Naive B cell (primary cell): ENCODE measurements around the gene TIPARP. TPM values are rescaled to one million over a fixed set of nuclear protein-coding genes. Genes with fewer than 3 reads are reported as not detected.
A peak's percentile ranks its signal among the peaks of the same experiment; 100 is the strongest.

Source experiments
- ATAC-seq, 2 donors: fragments of 150-1000 bp; cut with Tn5 transposase; 2 replicates each; pipeline ENCODE4 v1.10.0; 2021; ENCODE audit warnings: low read depth in 2 of 2, mild to moderate bottlenecking in 2 of 2, moderate library complexity in 2 of 2
- DNase-seq: peaks from one replicate; pipeline ENCODE4 v3.0.0; 2022
- H3K27ac Mint-ChIP-seq, 6 donors: one replicate each; pipeline ENCODE4 v1.8.0; 2020 to 2022; ENCODE audit warnings: mild to moderate bottlenecking in 6 of 6, mixed read lengths in 6 of 6, moderate library complexity in 5 of 6, inconsistent platforms in 2 of 6
- H3K27me3 Mint-ChIP-seq, 3 donors: one replicate each; pipeline ENCODE4 v1.8.0; 2021 to 2022; ENCODE audit warnings: mixed read lengths in 3 of 3, mild to moderate bottlenecking in 1 of 3
- H3K36me3 Mint-ChIP-seq, 2 donors: one replicate each; pipeline ENCODE4 v1.8.0; 2020 to 2022; ENCODE audit warnings: mixed read lengths in 2 of 2, inconsistent platforms in 1 of 2, mild to moderate bottlenecking in 1 of 2
- H3K4me1 Mint-ChIP-seq, 3 donors: one replicate each; pipeline ENCODE4 v1.8.0; 2020 to 2022; ENCODE audit warnings: mixed read lengths in 3 of 3, inconsistent platforms in 1 of 3, mild to moderate bottlenecking in 1 of 3, moderate library complexity in 1 of 3
- H3K4me3 Mint-ChIP-seq, 8 donors: one replicate each; pipeline ENCODE4 v1.8.0; 2020 to 2022; ENCODE audit warnings: mild to moderate bottlenecking in 8 of 8, mixed read lengths in 8 of 8, moderate library complexity in 8 of 8, inconsistent platforms in 2 of 8
- H3K9me3 Mint-ChIP-seq, 7 donors: one replicate each; pipeline ENCODE4 v1.8.0; 2020 to 2022; ENCODE audit warnings: mixed read lengths in 7 of 7, mild to moderate bottlenecking in 5 of 7, inconsistent platforms in 2 of 7, moderate library complexity in 1 of 7
- polyA plus RNA-seq, 6 donors: library from polyadenylated mRNA; unstranded; fragments of 300-500 nt; fragmentation: Illumina TruSeq; gene quantifications; one replicate each; pipeline ENCODE4 v1.2.3, GENCODE V29; 2021; ENCODE audit warnings: low read depth in 6 of 6

TIPARP gene, protein sequence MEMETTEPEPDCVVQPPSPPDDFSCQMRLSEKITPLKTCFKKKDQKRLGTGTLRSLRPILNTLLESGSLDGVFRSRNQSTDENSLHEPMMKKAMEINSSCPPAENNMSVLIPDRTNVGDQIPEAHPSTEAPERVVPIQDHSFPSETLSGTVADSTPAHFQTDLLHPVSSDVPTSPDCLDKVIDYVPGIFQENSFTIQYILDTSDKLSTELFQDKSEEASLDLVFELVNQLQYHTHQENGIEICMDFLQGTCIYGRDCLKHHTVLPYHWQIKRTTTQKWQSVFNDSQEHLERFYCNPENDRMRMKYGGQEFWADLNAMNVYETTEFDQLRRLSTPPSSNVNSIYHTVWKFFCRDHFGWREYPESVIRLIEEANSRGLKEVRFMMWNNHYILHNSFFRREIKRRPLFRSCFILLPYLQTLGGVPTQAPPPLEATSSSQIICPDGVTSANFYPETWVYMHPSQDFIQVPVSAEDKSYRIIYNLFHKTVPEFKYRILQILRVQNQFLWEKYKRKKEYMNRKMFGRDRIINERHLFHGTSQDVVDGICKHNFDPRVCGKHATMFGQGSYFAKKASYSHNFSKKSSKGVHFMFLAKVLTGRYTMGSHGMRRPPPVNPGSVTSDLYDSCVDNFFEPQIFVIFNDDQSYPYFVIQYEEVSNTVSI
- polyA plus RNA-seq: 10 to 100 TPM in 5 of 6 donors, 1 to 10 TPM in 1; 9.9 to 19.5 (median 16.0) TPM

DNA sequence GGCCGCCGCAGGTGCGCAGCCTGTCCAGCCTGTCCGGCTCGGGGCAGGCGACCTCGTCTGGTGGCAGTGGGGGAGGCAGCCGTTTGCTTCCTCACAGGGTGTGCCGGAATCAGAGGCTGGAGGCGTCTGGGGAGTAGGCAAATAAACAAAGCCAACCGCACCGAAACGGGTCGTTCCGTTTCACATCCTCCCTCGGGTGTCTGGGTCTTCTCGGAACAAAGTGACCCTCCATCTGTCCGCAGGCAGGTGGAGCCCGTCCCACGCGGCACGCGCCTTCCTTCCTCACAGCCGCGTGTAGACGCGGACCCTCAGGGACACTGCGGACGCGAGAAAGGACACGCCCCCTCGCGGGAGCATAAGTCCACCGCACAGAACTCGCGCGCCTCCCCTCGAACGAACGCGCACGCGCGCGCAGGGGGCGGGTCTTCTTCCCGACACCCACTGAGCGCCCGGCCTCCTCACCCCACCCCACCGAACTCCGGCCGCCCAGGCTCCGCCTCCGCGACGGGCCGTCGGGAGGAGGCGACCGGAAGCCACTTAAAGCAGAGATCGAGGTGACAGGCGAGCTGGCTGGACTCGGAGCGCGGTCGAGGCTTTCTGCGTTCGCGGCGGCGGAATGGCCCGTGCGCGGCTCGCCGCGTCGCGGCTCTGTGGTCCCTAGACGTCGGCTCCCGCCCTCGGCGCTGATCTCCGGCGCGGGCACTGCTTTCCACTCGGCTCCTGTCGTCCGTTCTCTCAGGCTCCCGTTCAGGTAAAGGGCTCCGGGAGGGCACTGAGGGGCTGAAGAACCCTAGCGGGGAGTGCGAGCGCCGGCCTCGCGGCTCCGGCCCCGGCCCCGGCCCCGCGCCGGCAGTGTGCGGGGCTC lies at the start of gene TIPARP:
Gene TIPARP (plus strand): TSS at position 545 of the 865 bp plus-strand sequence. CDS start 3,108 bp downstream, outside the sequence.
- ATAC-seq: peak; percentile 75 to 78

DNA sequence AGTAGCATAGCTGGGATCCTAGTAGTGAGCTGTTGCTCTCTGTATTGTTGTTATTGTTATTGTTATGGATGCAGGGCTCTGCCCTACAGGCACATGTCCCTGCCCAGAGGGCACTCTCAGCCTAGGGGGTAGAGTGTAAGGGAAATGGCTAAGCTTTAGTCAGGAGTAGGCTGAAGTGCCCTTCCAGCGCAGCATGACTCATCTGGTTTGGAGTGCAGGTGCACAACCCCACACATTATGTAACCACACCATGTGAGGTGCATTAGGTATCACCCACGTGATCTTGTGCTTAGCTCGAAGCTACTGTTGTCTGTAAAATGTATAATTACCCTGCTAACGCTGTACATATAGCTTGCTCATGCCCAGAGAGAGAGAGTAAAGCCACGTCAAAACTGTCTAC lies 48.3 kb upstream of the TIPARP start:
- Mint-ChIP-seq H3K27me3 (peaks cover 0 to 6% (median 3%) of the 10 kb centered on the region in 3 donors), H3K27ac (no peak overlapping the region), H3K9me3 (no peaks in the 10 kb centered on the region), H3K36me3 (no peaks in the 10 kb centered on the region), H3K4me1 (no peaks in the 10 kb centered on the region), H3K4me3 (no peak overlapping the region)
- DNase-seq: no peak
- ATAC-seq: no peak

More for the DNA sequence above, at the start of gene TIPARP:
- Mint-ChIP-seq H3K27me3 (no peaks in the 10 kb centered on the region), H3K27ac (peak within 1 kb of the TSS; percentile 95 to 99 (median 98)), H3K4me3 (peak within 1 kb of the TSS; percentile 93 to 98 (median 96)), H3K9me3 (no peaks in the 10 kb centered on the region), H3K4me1 (peaks cover 32 to 45% (median 34%) of the 10 kb centered on the region in 3 donors), H3K36me3 (peaks cover 7 to 9% of the 10 kb centered on the region in 2 donors)
- DNase-seq: peak; percentile 100

DNA sequence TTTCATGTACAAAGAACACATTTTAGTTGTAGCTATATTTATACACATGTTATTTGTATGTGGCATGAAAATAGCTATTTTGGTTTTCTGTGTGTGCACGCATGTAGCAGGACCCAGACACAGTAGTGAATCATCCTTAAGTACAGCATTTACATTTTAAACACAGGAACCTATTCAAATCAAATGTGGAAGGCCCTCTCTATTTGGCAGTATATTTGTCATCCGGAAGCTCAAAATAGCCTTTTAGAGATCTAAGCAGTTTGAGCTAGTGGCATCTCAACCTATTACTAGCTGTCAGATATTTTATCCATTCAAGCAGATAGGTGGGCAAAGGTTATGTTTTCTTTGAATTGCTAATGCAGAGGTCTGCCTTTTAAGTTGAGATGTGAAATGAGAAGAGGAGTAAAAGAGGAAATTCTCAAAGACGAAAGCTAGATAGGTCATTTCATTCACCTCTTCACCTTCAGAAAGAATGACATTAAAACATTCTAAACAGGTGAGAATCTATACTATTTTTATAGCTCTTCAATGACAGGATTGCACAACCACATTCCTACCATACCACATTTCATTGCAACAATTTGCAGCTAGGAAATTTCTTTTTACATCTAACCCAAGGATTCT lies 46.3 kb upstream of the TIPARP start:
- Mint-ChIP-seq H3K4me1 (no peaks in the 10 kb centered on the region), H3K9me3 (no peaks in the 10 kb centered on the region), H3K27ac (no peak overlapping the region), H3K27me3 (peaks cover 0 to under 1% (median 0%) of the 10 kb centered on the region in 3 donors), H3K4me3 (no peak overlapping the region), H3K36me3 (no peaks in the 10 kb centered on the region)
- DNase-seq: no peak
- ATAC-seq: no peak

DNA sequence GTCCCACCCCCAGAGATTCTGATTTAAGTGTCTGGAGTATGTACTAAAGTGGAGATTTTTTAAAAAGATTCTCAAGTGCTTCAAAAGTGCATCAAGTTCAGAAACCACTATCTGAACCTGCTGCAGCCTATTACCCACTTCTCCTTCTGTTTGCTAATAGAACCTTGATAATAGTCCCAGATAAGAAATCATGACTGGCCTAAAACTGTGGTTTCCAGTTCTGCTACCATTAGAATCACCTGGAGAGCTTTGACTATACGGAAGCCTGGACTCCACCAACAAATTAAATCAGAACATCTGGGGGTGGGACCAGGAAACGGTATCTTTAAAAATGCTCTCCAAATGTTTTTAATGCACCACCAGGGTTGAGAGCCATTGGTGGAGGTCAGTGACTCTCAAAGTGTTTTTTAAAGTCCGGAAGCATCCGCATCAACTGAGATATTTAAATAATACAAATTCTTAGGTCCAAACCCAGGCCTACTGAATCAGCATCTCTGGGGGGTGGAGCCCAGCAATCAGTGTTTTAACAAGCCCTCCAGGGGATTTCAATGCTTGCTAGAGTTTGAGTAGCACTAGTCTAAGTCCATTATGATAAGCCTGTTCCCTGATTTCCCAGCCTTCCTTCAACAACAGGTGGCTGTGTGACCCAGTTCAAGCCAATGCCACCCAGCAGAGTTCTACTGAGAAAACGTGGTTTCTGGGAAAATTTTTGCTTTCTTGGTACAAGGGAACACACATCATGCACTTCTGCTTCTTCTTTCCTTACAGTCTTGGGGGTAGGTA lies 45.4 kb upstream of the TIPARP start:
- ATAC-seq (no peak), DNase-seq (no peak)

DNA sequence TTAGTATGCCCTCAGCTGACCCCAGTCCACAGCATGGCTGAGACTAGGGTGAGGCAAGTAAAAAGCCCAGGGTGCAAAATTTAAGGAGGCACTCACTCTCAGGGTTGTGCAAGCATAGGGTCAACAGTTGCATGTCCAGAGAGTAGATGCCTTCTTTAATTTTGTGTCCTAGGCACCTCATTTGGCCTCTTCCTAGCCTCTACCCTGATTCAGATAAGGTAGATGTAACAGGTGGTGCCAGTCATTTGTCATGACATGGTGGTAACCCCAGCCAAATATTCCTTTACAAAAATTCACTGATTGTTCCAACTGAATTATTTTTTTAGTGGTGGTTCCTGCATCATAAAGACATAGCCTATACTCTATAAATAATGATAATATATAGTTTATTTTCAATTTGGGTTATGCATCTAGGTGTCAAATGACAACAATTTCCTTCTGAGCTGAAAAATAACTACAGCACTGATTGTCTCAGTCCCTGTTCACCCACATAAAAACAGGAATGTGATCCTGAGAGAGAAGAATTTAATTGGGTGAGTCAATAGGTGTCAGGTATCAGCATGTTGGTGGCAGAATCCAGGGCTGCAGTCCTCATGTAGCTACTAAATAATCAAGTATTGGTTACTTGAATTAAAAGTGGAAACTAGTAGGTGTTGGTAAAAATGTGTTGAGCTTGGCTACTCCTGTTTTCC lies 44.2 kb upstream of the TIPARP start:
- Mint-ChIP-seq H3K27me3 (no peaks in the 10 kb centered on the region), H3K27ac (no peak overlapping the region), H3K4me3 (no peak overlapping the region), H3K9me3 (no peaks in the 10 kb centered on the region), H3K36me3 (no peaks in the 10 kb centered on the region), H3K4me1 (no peaks in the 10 kb centered on the region)
- DNase-seq: no peak
- ATAC-seq: no peak

More for the DNA sequence above, 45.4 kb upstream of the TIPARP start:
- Mint-ChIP-seq H3K9me3 (no peaks in the 10 kb centered on the region), H3K4me1 (no peaks in the 10 kb centered on the region), H3K4me3 (no peak overlapping the region), H3K27ac (no peak overlapping the region), H3K27me3 (no peaks in the 10 kb centered on the region), H3K36me3 (no peaks in the 10 kb centered on the region)

DNA sequence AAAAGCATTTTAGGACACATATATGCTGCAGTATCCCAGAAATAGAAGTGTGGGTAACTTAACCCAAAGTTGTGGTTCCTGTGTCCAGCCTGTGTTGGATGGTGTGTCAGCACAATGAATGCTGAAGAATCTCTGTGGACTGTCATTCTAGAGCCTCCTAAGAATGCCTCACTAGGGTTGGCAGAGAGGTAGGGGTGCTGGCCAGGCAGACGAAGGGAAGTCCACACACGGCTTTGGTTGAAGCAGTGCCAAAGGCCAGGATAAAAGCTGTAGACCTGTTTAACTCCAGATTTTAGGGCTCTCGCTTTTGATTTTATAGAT lies 43.7 kb upstream of the TIPARP start:
- Mint-ChIP-seq H3K4me3 (no peak overlapping the region), H3K27ac (no peak overlapping the region), H3K4me1 (no peaks in the 10 kb centered on the region), H3K36me3 (no peaks in the 10 kb centered on the region), H3K27me3 (no peaks in the 10 kb centered on the region), H3K9me3 (no peaks in the 10 kb centered on the region)
- DNase-seq (no peak), ATAC-seq (no peak)

DNA sequence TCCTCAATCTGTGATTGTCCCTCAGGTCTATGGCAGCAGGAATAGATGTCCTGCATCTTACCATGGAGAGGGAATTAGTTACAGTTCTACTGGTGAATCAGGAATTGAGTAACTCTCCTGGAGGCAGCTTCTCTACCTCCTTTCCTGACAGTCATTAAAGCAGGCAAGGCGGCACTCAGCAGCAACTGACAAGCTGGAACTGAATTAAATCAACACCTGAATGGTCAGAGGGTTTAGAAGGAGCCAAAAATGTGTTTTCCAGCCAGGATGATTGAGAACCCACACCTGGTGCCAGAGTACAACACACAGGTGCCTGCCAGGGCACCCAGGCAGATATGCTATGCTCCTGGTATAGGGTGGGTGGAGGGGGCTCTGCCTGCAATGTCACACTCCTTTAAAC lies 43.1 kb upstream of the TIPARP start:
- H3K9me3 Mint-ChIP-seq: no peaks in the 10 kb centered on the region
- H3K27ac Mint-ChIP-seq: no peak overlapping the region
- H3K27me3 Mint-ChIP-seq: no peaks in the 10 kb centered on the region
- DNase-seq (no peak), ATAC-seq (no peak)
- H3K36me3 Mint-ChIP-seq: no peaks in the 10 kb centered on the region
- H3K4me3 Mint-ChIP-seq: no peak overlapping the region
- H3K4me1 Mint-ChIP-seq: no peaks in the 10 kb centered on the region

DNA sequence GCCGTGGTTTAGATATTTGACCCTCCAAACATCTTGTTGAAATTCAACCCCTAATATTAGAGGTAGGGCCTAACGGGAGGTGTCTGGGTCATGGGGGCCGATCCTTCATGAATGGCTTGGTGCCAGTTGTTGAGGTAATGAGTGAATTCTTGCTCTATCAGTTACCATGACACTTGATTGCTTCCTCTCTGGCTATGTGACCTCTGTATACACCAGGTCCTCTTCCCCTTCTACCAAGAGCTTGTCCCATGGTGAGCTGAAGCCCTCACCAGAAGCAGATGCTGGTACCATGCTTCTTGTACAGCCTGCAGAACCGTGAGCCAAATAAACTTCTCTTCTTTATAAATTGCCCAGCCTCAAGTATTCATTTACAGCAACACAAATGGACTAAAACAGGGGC lies 41.8 kb upstream of the TIPARP start:
- H3K27ac Mint-ChIP-seq: no peak overlapping the region

DNA sequence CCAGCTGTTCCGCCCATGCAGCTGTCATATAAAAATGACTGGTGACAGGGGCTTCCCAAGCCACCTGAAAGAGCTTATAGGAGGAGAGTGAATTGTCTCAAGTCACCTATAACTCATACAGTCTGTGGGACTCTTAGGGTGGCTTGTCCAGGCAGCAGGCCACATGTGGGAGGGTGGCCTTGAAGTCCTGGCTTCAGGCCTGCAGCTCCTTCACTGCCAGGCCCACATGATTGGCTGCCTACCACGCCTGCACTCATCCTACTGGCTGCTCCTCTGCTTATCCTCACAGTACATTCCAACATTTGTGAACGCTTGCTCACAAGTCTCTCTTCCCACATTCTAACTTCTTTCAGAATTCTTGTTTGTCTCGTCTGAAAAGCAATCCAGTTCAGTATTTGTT lies 41.1 kb upstream of the TIPARP start:
- Mint-ChIP-seq H3K36me3 (no peaks in the 10 kb centered on the region), H3K9me3 (no peaks in the 10 kb centered on the region), H3K4me3 (no peak overlapping the region), H3K4me1 (no peaks in the 10 kb centered on the region), H3K27me3 (no peaks in the 10 kb centered on the region), H3K27ac (no peak overlapping the region)
- ATAC-seq: no peak
- no peak for DNase-seq

More for the DNA sequence above, 41.8 kb upstream of the TIPARP start:
- Mint-ChIP-seq H3K4me3 (no peak overlapping the region), H3K9me3 (no peaks in the 10 kb centered on the region), H3K4me1 (no peaks in the 10 kb centered on the region), H3K27me3 (no peaks in the 10 kb centered on the region), H3K36me3 (no peaks in the 10 kb centered on the region)
- no peak for ATAC-seq
- DNase-seq: no peak

DNA sequence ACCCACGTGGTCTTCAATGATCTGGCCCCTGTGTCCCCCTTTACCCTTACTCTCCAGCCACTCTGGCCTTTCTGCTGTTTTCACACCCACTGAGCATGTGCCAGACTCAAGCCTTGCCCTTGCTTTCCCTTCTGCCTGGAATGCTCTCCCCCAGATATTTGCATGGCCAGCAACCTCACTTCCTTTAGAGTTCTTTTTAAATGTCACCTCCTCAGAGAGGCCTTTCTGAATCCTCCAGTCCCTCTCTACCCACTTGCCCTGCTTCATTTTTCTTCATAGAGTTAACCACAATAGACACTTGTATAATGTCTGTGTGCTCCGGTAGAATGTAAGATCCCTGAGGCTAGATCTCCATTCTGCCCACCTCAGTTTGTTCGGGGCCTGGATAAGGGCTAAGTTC lies 39.4 kb upstream of the TIPARP start:
- no peak overlapping the region for H3K27ac Mint-ChIP-seq
- H3K4me3 Mint-ChIP-seq: no peak overlapping the region
- ATAC-seq (no peak), DNase-seq (no peak)
- no peaks in the 10 kb centered on the region for H3K27me3 Mint-ChIP-seq
- no peaks in the 10 kb centered on the region for H3K36me3 Mint-ChIP-seq
- no peaks in the 10 kb centered on the region for H3K4me1 Mint-ChIP-seq
- H3K9me3 Mint-ChIP-seq: no peaks in the 10 kb centered on the region

DNA sequence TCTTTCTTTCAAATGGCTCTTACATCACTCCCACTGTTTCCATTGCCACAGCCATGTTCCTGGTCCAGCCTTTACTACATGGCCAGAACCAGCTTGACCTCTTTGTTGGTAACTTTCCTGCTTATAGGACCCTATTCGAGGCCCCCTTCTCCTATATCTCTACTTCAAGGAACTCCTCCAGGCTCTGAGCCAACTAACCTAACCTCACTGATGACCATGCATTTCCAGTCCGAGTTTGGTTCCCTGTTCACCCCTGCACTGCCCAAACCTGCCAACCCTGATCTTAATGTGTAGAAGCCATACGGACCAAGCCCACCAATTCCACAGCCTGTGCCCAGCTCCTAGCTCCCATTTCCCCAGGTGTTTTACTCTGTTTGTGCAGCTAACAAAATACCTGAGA lies 38.4 kb upstream of the TIPARP start:
- H3K4me1 Mint-ChIP-seq: no peaks in the 10 kb centered on the region
- H3K27ac Mint-ChIP-seq: no peak overlapping the region
- no peaks in the 10 kb centered on the region for H3K36me3 Mint-ChIP-seq
- H3K4me3 Mint-ChIP-seq: no peak overlapping the region
- H3K9me3 Mint-ChIP-seq: no peaks in the 10 kb centered on the region
- ATAC-seq: no peak
- no peak for DNase-seq
- H3K27me3 Mint-ChIP-seq: no peaks in the 10 kb centered on the region

DNA sequence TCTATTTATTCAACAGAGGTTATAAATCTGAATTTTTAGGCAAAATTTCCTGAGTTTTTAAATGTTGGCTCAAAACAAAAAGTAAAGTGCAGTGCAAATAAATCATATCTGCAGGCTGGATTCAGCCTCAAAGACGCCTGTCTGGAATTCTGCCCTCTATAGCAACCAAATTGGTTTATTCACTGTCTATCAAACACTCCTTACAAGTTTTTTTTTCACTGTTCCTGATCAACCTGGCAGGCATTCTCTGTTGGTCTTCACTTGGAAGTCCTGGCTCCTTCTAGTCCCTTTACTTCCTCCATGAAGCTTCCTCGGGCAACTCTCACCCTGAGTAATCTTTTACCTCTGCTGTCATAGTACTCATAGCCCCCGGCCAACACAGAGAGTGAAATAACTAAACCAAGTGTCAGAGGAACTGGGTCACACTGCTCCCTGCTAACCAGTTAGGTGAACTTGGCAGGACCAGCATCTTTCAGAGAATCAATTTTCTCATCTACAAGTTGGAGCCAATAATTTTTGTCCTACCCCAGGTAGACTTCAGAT lies 36.8 kb upstream of the TIPARP start:
- no peak overlapping the region for H3K4me3 Mint-ChIP-seq
- no peaks in the 10 kb centered on the region for H3K9me3 Mint-ChIP-seq
- H3K36me3 Mint-ChIP-seq: no peaks in the 10 kb centered on the region
- no peaks in the 10 kb centered on the region for H3K27me3 Mint-ChIP-seq
- H3K4me1 Mint-ChIP-seq: no peaks in the 10 kb centered on the region
- DNase-seq: no peak
- no peak overlapping the region for H3K27ac Mint-ChIP-seq
- ATAC-seq: no peak
